Stimulated activated CD8-positive, alpha-beta memory T cell treated with anti-CD3 and anti-CD28 coated beads, Interleukin-15, amount 100 ng/mL, for 4 hours (primary cell): ENCODE measurements around the gene FGR.

ENCODE experiments used
- DNase-seq, 2 donors: peaks; one replicate each; pipeline ENCODE4 v3.0.0-alpha.2; 2020; ENCODE audit warnings: low read depth in 2 of 2

Gene FGR

GRCh38 chr1:27568300-27569087 lies 66.5 kb downstream of the FGR start:
- DNase-seq, result peak; percentile 71 to 78

DNA sequence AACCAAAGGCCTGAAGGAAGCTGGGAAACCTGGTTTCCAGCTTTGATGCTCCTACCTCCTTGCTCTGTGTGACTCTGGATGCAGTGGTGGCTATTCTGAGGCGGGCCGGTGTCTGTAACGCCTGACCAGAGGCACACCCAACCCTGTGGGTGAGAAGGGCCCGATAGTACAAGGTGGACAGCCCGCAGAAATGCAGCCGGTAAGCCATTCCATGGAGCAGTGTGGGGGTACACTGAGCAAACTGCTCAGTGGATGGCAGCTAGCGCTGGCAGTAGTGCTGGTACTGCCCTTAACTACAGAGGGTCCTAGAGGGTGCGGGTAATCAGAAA lies 67.0 kb downstream of the FGR start:
- DNase-seq, result no peak

DNA sequence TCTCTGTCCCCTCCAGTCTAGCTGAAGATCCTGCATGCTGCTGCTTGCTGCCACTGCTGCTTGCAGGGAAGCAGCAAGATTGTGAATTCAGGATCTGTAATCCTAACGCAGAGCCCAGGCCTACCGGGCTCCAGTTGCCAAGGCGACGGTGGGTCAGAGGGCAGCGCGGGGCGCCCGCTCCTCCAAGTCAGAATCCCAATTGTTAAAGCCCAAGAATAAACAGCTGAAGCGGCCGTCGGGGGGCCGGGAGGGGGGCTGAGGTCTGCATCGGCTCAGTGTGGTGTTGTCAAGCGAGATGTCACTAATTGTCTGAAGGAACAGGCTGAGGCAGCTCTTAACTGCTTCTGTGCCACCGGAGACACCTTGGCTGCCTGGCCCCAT lies 67.8 kb downstream of the FGR start:
- DNase-seq, result no peak

DNA sequence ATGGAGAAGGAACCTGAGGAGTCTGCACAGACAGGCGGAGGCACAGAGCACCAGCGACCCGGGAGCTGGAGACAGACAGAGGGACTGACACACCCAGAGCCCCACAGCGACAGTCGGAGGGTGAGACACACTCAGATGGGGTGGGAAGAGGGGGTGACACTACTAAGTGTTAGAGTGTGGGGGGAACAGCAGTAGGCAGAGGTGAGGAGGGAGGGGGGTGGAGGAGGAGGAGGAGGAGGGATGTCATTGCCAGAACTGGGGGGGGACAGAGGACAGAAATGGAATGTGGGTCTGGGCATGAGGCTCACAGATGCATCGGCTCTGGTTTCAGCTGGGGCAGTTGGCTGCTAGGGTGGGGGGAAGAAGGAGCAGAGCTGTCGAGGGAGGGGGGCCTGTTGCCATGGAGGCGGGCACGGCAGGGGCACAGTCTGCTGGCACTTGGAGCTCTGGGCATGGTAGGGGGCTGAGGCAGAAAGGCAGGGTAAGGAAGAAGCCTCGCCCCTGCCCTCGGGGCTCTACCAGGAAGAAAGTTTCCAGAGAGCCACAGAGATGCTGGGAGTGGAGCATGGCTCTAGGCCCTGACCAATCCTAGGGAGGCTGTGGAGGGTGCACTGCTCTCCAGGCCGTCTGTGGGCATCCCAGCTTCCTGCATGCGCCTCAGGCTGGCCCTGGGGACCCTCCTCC lies 68.4 kb downstream of the FGR start:
- no peak for DNase-seq

DNA sequence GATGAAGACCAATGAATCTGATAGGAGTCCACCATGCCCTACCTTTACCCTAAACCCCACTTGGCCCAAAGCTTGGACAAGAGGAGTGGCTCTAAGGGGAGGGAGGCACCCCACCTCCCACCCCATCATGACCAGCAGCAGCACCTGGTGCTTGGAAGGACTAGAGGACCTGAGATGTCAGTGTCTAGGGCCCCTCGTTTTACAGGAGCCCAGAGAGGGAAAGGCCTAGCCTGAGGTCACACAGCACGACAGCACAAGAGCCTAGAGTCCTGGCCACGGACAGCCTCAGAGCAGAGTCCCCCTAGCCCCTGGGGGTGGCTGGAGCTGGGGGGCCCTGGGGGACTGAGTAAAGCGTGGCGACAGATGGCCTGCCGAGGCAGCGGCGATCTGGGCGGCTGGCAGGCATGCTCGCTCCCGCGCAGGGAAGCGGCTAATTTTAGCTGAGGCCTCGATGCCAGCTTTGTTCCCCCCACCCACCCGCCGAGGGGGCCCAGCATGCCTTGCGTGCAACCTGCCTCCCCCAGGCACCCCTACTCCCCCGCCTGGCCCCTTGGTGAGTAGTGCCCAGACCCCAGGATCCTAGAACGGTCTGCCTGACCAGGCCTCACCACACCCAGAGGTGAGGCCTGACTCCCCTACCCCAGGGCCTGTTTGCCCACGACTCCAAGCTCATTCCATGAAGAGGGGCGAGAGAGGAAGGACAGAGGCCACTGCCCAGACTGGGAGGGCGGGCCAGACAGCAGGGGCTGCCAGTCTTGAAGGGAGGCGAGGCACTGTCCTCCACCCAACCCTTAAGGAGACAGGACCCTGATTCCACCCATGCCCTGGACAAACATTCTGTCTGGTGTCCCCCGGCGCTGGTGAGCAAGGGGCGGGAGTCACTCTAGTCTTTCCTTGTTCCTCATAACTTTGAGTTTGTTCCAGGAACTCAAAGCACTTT lies 70.0 kb downstream of the FGR start:
- no peak for DNase-seq

DNA sequence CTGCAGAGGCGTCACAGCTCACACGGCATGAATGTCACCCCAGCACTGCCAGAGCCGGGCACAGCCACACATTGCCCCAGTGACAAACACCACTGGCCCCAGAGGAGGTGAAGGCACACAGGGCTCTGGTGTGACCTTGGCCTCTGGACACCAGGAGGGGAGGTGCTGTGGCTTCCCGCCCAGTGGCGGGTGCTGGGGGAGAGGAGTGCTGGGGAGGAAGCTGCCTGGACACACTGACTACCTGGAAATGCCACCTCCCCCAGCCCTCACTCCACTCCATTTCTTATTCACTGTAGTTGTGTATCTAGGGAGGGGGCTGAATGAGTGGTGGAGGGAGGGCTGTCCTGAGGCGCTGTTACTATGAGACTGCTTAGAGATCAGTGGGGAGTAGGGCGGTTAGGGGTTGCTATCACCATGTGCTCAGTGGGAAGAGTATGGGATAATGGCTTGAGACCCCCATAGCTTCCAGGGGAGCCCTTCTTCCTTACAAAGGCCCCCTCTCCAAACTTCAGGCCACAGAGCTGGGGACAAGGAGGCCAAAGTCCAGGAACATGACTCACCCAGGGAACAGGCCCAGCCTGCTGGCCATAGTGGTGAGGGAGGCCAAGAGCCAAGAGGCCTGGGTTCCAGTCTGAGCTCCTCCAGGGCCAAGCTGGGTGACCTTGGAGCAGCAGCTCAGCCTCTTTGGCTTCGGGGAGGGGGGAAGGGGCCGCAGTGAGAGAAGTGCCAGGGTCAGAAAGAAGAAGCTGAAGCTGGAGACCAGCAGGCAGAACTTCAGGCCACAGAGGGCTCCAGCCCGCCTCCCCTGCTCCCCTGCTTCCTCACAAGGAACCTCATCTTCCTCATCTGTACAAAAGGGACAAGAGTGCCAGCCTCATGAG lies 71.2 kb downstream of the FGR start:
- DNase-seq, result no peak

GRCh38 chr1:27563341-27563590 lies 71.7 kb downstream of the FGR start:
- no peak for DNase-seq

GRCh38 chr1:27562534-27563340 lies 72.2 kb downstream of the FGR start:
- DNase-seq, result no peak
